ENCODE measurements around the gene PCDHGA2. TPM values are rescaled to one million over a fixed set of nuclear protein-coding genes. Genes with fewer than 3 reads are reported as not detected.
"Not testable (repeated sequence)": the region's sequence is repeated elsewhere in the genome, so short reads cannot be mapped to it uniquely, and the experiment has no call there.

The PCDHGA2 gene
- total and polyA plus RNA-seq, 4 donors: 0.23 to 0.46 (median 0.34) TPM

DNA sequence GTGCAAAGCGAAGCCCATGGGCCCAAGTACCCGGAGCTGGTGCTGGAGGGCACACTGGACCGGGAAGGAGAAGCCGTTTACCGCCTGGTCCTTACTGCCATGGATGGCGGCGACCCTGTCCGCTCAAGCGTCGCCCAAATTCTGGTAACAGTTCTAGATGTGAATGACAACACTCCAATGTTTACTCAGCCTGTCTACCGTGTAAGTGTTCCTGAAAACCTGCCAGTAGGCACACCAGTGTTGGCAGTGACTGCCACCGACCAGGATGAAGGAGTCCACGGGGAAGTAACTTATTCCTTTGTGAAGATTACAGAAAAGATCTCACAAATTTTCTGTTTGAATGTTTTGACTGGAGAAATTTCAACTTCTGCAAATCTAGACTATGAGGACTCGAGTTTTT is 36.1 kb downstream of the PCDHGA2 start:
- H3K27ac ChIP-seq (ENCODE audit: low read depth in 1 of 2, low read length in 2 of 2): no peak overlapping the region
- peaks cover 0 to 5% (median 0%) of the 10 kb centered on the region in 4 donors for H3K27me3 ChIP-seq (ENCODE audit: control insufficient read depth in 4 of 4, insufficient read depth in 4 of 4, low read length in 3 of 4)
- H3K36me3 ChIP-seq (ENCODE audit: control insufficient read depth in 4 of 4, insufficient read depth in 3 of 4, low read depth in 1 of 4, low read length in 3 of 4): no peaks in the 10 kb centered on the region
- WGBS: 46% methylated on average over 14 of the region's 14 CpGs
- no peak overlapping the region for H3K9ac ChIP-seq (ENCODE audit: low read depth in 1 of 2, low read length in 2 of 2)
- peaks cover 37 to 78% (median 56%) of the 10 kb centered on the region in 4 donors for H3K9me3 ChIP-seq (ENCODE audit: control insufficient read depth in 4 of 4, low read length in 3 of 4)
- no peaks in the 10 kb centered on the region for H3K4me1 ChIP-seq (ENCODE audit: control insufficient read depth in 4 of 4, insufficient read depth in 4 of 4, low read length in 3 of 4)
- H3K4me3 ChIP-seq (ENCODE audit: low read depth in 1 of 3, low read length in 3 of 3): peak overlapping the region in 1 of 3 donors; percentile 41
- DNase-seq (ENCODE audit: low spot score): no peak
- TF ChIP-seq, protein P1, sequence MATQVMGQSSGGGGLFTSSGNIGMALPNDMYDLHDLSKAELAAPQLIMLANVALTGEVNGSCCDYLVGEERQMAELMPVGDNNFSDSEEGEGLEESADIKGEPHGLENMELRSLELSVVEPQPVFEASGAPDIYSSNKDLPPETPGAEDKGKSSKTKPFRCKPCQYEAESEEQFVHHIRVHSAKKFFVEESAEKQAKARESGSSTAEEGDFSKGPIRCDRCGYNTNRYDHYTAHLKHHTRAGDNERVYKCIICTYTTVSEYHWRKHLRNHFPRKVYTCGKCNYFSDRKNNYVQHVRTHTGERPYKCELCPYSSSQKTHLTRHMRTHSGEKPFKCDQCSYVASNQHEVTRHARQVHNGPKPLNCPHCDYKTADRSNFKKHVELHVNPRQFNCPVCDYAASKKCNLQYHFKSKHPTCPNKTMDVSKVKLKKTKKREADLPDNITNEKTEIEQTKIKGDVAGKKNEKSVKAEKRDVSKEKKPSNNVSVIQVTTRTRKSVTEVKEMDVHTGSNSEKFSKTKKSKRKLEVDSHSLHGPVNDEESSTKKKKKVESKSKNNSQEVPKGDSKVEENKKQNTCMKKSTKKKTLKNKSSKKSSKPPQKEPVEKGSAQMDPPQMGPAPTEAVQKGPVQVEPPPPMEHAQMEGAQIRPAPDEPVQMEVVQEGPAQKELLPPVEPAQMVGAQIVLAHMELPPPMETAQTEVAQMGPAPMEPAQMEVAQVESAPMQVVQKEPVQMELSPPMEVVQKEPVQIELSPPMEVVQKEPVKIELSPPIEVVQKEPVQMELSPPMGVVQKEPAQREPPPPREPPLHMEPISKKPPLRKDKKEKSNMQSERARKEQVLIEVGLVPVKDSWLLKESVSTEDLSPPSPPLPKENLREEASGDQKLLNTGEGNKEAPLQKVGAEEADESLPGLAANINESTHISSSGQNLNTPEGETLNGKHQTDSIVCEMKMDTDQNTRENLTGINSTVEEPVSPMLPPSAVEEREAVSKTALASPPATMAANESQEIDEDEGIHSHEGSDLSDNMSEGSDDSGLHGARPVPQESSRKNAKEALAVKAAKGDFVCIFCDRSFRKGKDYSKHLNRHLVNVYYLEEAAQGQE (IDR thresholded peaks at IDR 0.05): no peak
- TF ChIP-seq GABPA (IDR thresholded peaks at IDR 0.05 in 1 of 2, conservative IDR thresholded peaks at IDR 0.05 in 1 of 2): no peak
- no peak for TF ChIP-seq HNF4A (conservative IDR thresholded peaks at IDR 0.05)
- TF ChIP-seq, protein P2, sequence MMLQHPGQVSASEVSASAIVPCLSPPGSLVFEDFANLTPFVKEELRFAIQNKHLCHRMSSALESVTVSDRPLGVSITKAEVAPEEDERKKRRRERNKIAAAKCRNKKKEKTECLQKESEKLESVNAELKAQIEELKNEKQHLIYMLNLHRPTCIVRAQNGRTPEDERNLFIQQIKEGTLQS (IDR thresholded peaks at IDR 0.05): no peak

DNA sequence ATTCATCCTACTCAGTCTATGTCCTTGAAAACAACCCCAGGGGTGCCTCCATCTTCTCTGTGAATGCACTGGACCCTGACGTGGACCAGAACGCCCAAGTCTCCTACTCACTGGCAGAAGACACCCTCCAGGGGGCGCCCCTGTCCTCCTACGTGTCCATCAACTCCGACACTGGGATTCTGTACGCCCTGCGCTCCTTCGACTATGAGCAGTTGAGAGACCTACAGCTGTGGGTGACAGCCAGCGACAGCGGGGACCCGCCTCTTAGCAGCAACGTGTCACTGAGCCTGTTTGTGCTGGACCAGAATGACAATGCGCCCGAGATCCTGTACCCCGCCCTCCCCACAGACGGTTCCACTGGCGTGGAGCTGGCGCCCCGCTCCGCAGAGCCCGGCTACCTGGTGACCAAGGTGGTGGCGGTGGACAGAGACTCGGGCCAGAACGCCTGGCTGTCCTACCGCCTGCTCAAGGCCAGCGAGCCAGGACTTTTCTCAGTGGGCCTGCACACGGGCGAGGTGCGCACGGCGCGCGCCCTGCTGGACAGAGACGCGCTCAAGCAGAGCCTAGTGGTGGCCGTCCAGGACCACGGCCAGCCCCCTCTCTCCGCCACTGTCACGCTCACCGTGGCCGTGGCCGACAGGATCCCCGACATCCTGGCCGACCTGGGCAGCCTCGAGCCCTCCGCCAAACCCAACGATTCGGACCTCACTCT is 37.0 kb downstream of the PCDHGA2 start:
- not testable (repeated sequence) for H3K4me1 ChIP-seq (ENCODE audit: control insufficient read depth in 4 of 4, insufficient read depth in 4 of 4, low read length in 3 of 4); H3K27ac ChIP-seq (ENCODE audit: low read depth in 1 of 2, low read length in 2 of 2); DNase-seq (ENCODE audit: low spot score); H3K27me3 ChIP-seq (ENCODE audit: control insufficient read depth in 4 of 4, insufficient read depth in 4 of 4, low read length in 3 of 4); H3K36me3 ChIP-seq (ENCODE audit: control insufficient read depth in 4 of 4, insufficient read depth in 3 of 4, low read depth in 1 of 4, low read length in 3 of 4); H3K9ac ChIP-seq (ENCODE audit: low read depth in 1 of 2, low read length in 2 of 2)
- Histone ChIP-seq H3K9me3 (ENCODE audit: control insufficient read depth in 4 of 4, low read length in 3 of 4) (peaks cover 34 to 75% (median 51%) of the 10 kb centered on the region in 4 donors), H3K4me3 (ENCODE audit: low read depth in 1 of 3, low read length in 3 of 3) (peak overlapping the region in 2 of 3 donors; percentile 5 to 41)
- WGBS: 47% methylated on average over 43 of the region's 48 CpGs

DNA sequence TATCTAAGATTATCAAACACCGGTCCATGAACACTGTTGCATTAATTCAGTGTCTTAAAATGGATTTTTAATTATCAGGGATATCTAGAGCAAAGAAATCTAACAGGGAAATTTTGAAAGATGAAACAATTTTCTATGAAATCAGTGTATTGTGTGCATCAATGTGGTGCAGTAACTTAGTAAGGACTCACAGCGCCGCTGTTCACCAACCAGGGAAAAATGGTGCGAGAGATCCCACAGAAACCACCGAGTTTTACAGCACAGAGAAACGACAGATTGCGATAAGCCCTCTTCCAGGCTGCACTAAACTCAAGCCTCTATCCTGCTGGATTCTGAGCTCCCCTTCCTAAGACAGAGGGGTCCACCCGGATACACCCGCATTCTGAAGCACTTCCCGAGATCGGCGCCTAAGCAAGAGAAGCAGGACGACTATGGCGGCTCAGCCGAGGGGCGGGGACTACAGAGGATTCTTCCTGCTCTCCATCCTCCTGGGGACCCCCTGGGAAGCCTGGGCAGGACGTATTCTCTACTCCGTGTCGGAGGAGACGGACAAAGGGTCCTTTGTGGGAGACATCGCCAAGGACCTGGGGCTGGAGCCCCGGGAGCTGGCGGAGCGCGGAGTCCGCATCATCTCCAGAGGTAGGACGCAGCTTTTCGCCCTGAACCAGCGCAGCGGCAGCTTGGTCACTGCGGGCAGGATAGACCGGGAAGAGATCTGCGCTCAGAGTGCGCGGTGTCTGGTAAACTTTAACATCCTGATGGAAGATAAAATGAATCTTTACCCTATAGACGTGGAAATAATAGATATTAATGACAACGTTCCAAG is 44.1 kb downstream of the PCDHGA2 start, which contains the start of gene PCDHGA7:
TSS of gene PCDHGA7 (plus strand) at position 274 of the 826 bp plus-strand sequence. CDS start at position 432, 158 bp downstream.
- 16% methylated on average over 37 of the region's 37 CpGs for WGBS

More for the DNA sequence above, 44.1 kb downstream of the PCDHGA2 start, which contains the start of gene PCDHGA7:
- no peaks in the 10 kb centered on the region for H3K36me3 ChIP-seq (ENCODE audit: control insufficient read depth in 4 of 4, insufficient read depth in 3 of 4, low read depth in 1 of 4, low read length in 3 of 4)
- H3K27me3 ChIP-seq (ENCODE audit: control insufficient read depth in 4 of 4, insufficient read depth in 4 of 4, low read length in 3 of 4): peaks cover 0 to 6% (median 0%) of the 10 kb centered on the region in 4 donors
- TF ChIP-seq, protein P3, sequence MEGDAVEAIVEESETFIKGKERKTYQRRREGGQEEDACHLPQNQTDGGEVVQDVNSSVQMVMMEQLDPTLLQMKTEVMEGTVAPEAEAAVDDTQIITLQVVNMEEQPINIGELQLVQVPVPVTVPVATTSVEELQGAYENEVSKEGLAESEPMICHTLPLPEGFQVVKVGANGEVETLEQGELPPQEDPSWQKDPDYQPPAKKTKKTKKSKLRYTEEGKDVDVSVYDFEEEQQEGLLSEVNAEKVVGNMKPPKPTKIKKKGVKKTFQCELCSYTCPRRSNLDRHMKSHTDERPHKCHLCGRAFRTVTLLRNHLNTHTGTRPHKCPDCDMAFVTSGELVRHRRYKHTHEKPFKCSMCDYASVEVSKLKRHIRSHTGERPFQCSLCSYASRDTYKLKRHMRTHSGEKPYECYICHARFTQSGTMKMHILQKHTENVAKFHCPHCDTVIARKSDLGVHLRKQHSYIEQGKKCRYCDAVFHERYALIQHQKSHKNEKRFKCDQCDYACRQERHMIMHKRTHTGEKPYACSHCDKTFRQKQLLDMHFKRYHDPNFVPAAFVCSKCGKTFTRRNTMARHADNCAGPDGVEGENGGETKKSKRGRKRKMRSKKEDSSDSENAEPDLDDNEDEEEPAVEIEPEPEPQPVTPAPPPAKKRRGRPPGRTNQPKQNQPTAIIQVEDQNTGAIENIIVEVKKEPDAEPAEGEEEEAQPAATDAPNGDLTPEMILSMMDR (IDR thresholded peaks at IDR 0.05; ENCODE audit: low read depth, low read length, missing input control): no peak
- TF ChIP-seq YY1 (IDR thresholded peaks at IDR 0.05): no peak
- no peak for TF ChIP-seq HNF4G (IDR thresholded peaks at IDR 0.05)
- no peak for TF ChIP-seq TAF1 (conservative IDR thresholded peaks at IDR 0.05)
- no peak for TF ChIP-seq JUND (IDR thresholded peaks at IDR 0.05)
- TF ChIP-seq GABPA (IDR thresholded peaks at IDR 0.05 in 1 of 2, conservative IDR thresholded peaks at IDR 0.05 in 1 of 2): no peak
- TF ChIP-seq NR2F2 (IDR thresholded peaks at IDR 0.05): no peak
- peak within 1 kb of the TSS; percentile 1 to 69 (median 63) for H3K4me3 ChIP-seq (ENCODE audit: low read depth in 1 of 3, low read length in 3 of 3)
- H3K27ac ChIP-seq (ENCODE audit: low read depth in 1 of 2, low read length in 2 of 2): no peak within 1 kb of the TSS
- H3K9me3 ChIP-seq (ENCODE audit: control insufficient read depth in 4 of 4, low read length in 3 of 4): peaks cover 21 to 67% (median 33%) of the 10 kb centered on the region in 4 donors
- no peak within 1 kb of the TSS for H3K9ac ChIP-seq (ENCODE audit: low read depth in 1 of 2, low read length in 2 of 2)
- H3K4me1 ChIP-seq (ENCODE audit: control insufficient read depth in 4 of 4, insufficient read depth in 4 of 4, low read length in 3 of 4): no peaks in the 10 kb centered on the region
- DNase-seq (ENCODE audit: low spot score): no peak
